Prostate gland (tissue), 2 donors: ENCODE results near the gene SRP9. TPM values are rescaled to one million over a fixed set of nuclear protein-coding genes. Genes with fewer than 3 reads are reported as not detected.
"Not testable (repeated sequence)": the region's sequence is repeated elsewhere in the genome, so short reads cannot be mapped to it uniquely, and the experiment has no call there.

Source experiments
- DNase-seq: peaks from one replicate; pipeline ENCODE4 v3.0.0-alpha.2; 2019; ENCODE audit warnings: low spot score
- H3K27ac ChIP-seq, 2 donors: fragments of 200-600 bp; sonication (generic); 2 replicates each; pipeline ENCODE4 v1.5.1; 2017 to 2019
- H3K27me3 ChIP-seq: fragments of 200-600 bp; sonication (generic); replicated peaks from 2 replicates; pipeline ENCODE4 v1.5.1; 2019; ENCODE audit not compliant: insufficient read depth
- H3K36me3 ChIP-seq, 2 donors: fragments of 200-600 bp; sonication (generic); 1 replicate in 1 of 2; 2 replicates in 1 of 2; pipeline versions ENCODE4 v1.5.1 to v1.8.1; 2017 to 2019
- H3K4me1 ChIP-seq: fragments of 200-600 bp; sonication (generic); replicated peaks from 2 replicates; pipeline ENCODE4 v1.5.1; 2019
- H3K4me3 ChIP-seq, 2 donors: fragments of 200-600 bp; sonication (generic); 2 replicates each; pipeline ENCODE4 v1.5.1; 2017 to 2019
- H3K9me3 ChIP-seq: fragments of 200-600 bp; sonication (generic); 2 replicates; pipeline ENCODE4 v1.5.1; 2017
- POLR2A ChIP-seq: fragments of 450-650 bp; IDR thresholded peaks from one replicate; pipeline ENCODE4 v1.6.1; 2016; ENCODE audit warnings: antibody characterized with exemption, mild to moderate bottlenecking
- POLR2AphosphoS5 ChIP-seq: sonication (generic); formaldehyde crosslinking; IDR thresholded peaks from one replicate; pipeline ENCODE4 v1.6.1; 2017; ENCODE audit warnings: antibody characterized with exemption
- WGBS: methylation state at CpG from one replicate; pipeline ENCODE4 v1.1.5; 2018; 5-methylcytosine and 5-hydroxymethylcytosine counted together
- intact Hi-C: fragments of 100-400 bp; cut with DNase I; formaldehyde crosslinking; loops from one replicate; pipeline ENCODE4 v1.14.2; 2022
- total RNA-seq, 2 donors: library from RNA; depleted of rRNA; stranded (reverse); fragments of >200 nt; gene quantifications; one replicate each; pipeline ENCODE4 v1.1.0, GENCODE V29; 2016
- TF ChIP-seq, protein P1 (sequence below), 4 experiments: fragments of 200-600 bp in 2 of 4; fragments of 450-650 bp in 2 of 4; sonication (generic) in 2 of 4; IDR thresholded peaks; 1 replicate in 3 of 4; 2 replicates in 1 of 4; pipeline ENCODE4 v1.5.1; 2016 to 2019; ENCODE audit warnings: antibody characterized with exemption in 4 of 4, mild to moderate bottlenecking in 2 of 4, moderate library complexity in 2 of 4

SRP9 gene
- total RNA-seq, 2 donors from 2014 or later = 168 to 324 TPM

DNA sequence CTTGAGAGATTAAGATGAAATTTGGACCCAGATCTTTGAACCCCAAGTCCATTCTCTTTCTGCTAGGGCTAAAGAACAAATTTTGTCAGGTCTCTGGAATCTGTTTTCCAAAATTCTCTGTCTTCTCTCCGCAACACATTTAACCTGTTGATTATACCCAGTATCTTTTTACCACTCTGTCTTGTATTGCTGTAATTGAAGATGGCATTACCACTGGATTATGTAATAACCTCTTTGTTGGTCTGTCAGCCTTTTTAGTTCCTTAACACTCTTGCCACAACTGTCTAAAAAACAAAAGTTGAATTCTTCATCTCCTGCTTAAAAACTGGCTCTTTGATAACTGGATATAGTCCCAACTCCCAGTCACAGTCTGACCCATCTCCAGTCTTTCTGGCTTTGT is 3.0 kb downstream of the SRP9 start:
- peaks cover 0 to under 1% of the 10 kb centered on the region in 2 donors for H3K36me3 ChIP-seq
- no peak overlapping the region for H3K4me3 ChIP-seq
- no peaks in the 10 kb centered on the region for H3K9me3 ChIP-seq
- no peak overlapping the region for H3K27ac ChIP-seq
- DNase-seq = no peak
- H3K27me3 ChIP-seq = no peaks in the 10 kb centered on the region
- peaks cover 7% of the 10 kb centered on the region for H3K4me1 ChIP-seq
- intact Hi-C loops = no loop called here
- WGBS = 86% methylated on average over 1 of the region's 1 CpG
- TF ChIP-seq POLR2A = no peak
- TF ChIP-seq, protein P1, sequence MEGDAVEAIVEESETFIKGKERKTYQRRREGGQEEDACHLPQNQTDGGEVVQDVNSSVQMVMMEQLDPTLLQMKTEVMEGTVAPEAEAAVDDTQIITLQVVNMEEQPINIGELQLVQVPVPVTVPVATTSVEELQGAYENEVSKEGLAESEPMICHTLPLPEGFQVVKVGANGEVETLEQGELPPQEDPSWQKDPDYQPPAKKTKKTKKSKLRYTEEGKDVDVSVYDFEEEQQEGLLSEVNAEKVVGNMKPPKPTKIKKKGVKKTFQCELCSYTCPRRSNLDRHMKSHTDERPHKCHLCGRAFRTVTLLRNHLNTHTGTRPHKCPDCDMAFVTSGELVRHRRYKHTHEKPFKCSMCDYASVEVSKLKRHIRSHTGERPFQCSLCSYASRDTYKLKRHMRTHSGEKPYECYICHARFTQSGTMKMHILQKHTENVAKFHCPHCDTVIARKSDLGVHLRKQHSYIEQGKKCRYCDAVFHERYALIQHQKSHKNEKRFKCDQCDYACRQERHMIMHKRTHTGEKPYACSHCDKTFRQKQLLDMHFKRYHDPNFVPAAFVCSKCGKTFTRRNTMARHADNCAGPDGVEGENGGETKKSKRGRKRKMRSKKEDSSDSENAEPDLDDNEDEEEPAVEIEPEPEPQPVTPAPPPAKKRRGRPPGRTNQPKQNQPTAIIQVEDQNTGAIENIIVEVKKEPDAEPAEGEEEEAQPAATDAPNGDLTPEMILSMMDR (IDR thresholded peaks at IDR 0.05) = no peak
- TF ChIP-seq POLR2AphosphoS5 = no peak

DNA sequence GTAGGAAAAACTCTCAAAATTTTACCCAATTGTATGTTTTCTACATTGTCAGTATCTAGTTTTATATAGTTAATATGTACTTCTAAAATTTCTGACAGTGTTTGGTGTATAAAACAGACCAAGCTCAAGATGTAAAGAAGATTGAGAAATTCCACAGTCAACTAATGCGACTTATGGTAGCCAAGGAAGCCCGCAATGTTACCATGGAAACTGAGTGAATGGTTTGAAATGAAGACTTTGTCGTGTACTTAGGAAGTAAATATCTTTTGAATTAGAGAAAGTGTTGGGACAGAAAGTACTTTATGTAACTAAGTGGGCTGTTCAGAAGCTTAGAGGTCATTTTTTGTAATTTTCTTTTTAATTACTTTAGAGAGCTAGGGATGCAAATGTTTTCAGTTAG is 11.5 kb downstream of the SRP9 start:
- H3K4me3 ChIP-seq, H3K36me3 ChIP-seq, H3K27me3 ChIP-seq, DNase-seq, intact Hi-C loops, H3K9me3 ChIP-seq, H3K4me1 ChIP-seq, H3K27ac ChIP-seq: not testable (repeated sequence)
- 70% methylated on average over 3 of the region's 3 CpGs for WGBS

DNA sequence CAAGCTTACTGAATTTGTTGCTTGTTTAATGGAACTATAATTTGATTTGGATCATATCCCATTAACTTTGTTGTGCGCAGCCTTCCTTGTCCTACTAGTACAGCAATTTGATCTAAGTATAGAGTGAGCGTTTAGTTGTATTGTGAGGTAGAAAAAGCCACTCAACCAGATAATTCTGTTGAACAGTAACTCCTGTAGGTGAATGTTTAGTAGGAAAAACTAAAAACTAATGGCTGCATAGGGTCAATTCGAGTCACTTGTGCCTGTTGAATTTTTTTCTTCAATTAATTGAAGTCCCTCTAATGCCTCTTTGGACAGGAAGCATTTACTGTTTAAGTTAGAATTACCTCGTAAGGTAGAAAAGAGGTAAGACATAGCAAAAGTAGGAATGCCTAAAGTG is 17.3 kb downstream of the SRP9 start:
- TF ChIP-seq POLR2AphosphoS5 (no peak), POLR2A (no peak)
- TF ChIP-seq, protein P1 (IDR thresholded peaks at IDR 0.05) = no peak
- intact Hi-C loops = no loop called here
- Histone ChIP-seq H3K27ac (no peak overlapping the region), H3K4me3 (no peak overlapping the region), H3K27me3 (no peaks in the 10 kb centered on the region), H3K4me1 (no peaks in the 10 kb centered on the region), H3K9me3 (no peaks in the 10 kb centered on the region), H3K36me3 (peaks cover 0 to 4% of the 10 kb centered on the region in 2 donors)
- DNase-seq = no peak
- WGBS = 97% methylated on average over 4 of the region's 4 CpGs

DNA sequence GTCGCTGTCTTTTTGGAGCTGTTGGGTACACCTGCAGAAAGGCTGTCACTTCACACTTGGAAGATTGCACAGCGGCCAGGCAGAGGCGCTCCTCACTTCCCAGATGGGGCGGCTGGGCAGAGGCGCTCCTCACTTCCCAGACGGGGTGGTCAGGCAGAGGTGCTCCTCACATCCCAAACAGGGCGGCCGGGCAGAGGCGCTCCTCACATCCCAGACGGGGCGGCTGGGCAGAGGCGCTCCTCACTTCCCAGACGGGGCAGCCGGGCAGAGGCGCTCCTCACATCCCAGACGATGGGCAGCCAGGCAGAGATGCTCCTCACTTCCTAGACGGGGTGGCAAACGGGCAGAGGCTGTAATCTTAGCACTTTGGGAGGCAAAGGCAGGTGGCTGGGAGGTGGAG is 18.5 kb downstream of the SRP9 start:
- H3K4me3 ChIP-seq, H3K9me3 ChIP-seq, H3K27ac ChIP-seq, H3K36me3 ChIP-seq, intact Hi-C loops, H3K4me1 ChIP-seq, DNase-seq, H3K27me3 ChIP-seq: not testable (repeated sequence)
- whole genome bisulfite sequencing = 97% methylated on average over 18 of the region's 18 CpGs

DNA sequence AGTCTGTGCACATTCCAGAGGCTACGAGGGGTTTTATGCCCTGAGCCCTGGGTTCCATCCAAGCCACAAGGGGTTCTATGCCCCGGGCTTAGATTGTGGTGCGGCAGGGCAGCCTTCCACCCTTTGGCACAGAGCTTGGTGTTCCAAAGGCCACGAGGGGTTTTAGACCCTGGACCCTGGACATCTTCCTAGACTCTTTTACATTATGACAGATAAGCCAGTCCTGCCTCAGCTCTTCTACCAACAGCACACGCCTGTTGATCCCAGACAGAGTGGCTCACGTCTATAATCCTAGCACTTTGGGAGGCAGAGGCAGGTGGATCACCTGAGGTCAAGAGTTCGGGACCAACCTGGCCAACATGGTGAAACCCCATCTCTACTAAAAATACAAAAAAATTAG is 23.5 kb downstream of the SRP9 start:
- intact Hi-C loops, H3K27me3 ChIP-seq, H3K27ac ChIP-seq, DNase-seq, H3K4me1 ChIP-seq, H3K4me3 ChIP-seq, H3K9me3 ChIP-seq, H3K36me3 ChIP-seq: not testable (repeated sequence)
- WGBS = 70% methylated on average over 7 of the region's 7 CpGs

DNA sequence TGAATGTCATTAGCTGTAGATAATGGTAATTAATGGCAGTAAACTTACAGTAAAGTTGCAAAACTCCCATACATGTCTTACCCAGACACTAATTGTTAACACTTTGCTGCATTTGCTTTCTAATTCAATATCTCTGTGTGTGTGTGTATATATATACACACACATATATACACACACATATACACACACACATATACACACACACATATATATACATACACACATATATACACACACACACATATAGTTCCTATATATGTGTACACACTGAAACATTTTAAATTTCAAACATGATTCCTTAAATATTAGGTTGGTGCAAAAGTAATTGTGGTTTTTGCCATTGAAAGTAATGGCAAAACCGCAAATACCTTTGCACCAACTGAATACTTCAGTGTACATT is 28.6 kb downstream of the SRP9 start:
- H3K4me3 ChIP-seq = no peak overlapping the region
- 92% methylated on average over 1 of the region's 1 CpG for WGBS
- no peak for DNase-seq
- no peak overlapping the region for H3K27ac ChIP-seq
- no peaks in the 10 kb centered on the region for H3K4me1 ChIP-seq
- H3K27me3 ChIP-seq = no peaks in the 10 kb centered on the region
- no peaks in the 10 kb centered on the region for H3K36me3 ChIP-seq
- intact Hi-C loops = no loop called here
- TF ChIP-seq, protein P1 (IDR thresholded peaks at IDR 0.05) = no peak
- TF ChIP-seq POLR2A (no peak), POLR2AphosphoS5 (no peak)
- H3K9me3 ChIP-seq = no peaks in the 10 kb centered on the region

DNA sequence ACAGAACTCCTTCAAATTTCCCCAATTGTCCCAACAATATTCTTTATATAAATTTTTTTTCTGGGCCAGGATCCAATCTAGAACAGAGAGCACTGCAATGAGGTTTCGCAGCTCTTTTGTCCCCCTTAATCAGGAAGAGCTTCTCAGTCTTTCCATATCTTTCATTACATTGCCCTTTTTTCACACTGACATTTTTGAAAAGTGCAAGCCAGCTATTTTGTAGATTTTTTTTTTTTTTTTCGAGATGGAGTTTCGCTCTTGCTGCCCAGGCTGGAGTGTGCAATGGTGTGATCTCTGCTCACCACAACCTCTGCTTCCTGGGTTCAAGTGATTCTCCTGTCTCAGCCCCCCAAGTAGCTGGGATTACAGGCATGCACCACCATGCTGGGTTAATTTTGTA is 29.1 kb downstream of the SRP9 start:
- H3K27ac ChIP-seq, intact Hi-C loops, H3K36me3 ChIP-seq, H3K4me3 ChIP-seq, H3K27me3 ChIP-seq, DNase-seq, H3K4me1 ChIP-seq, H3K9me3 ChIP-seq: not testable (repeated sequence)
- 94% methylated on average over 3 of the region's 3 CpGs for WGBS
